ENCODE results near the gene TFDP2.

The TFDP2 gene

GRCh38 chr3:142065344-142065743 is 84.0 kb downstream of the TFDP2 start:
- DNase-seq, result no peak

GRCh38 chr3:142064454-142064853 is 84.9 kb downstream of the TFDP2 start:
- no peak for DNase-seq

GRCh38 chr3:142057331-142057725 is 92.0 kb downstream of the TFDP2 start:
- no peak for DNase-seq

GRCh38 chr3:142056656-142057330 is 92.6 kb downstream of the TFDP2 start:
- DNase-seq, result no peak

GRCh38 chr3:142053835-142054234 is 95.5 kb downstream of the TFDP2 start:
- no peak for DNase-seq

GRCh38 chr3:142053244-142053643 is 96.1 kb downstream of the TFDP2 start:
- no peak for DNase-seq

- DNase-seq, result no peak
These were observed 98.0 kb downstream of the TFDP2 start for GRCh38 chr3:142051351-142051750.

GRCh38 chr3:142047021-142047369 is 102.3 kb downstream of the TFDP2 start:
- no peak for DNase-seq

GRCh38 chr3:142046320-142047020 is 102.9 kb downstream of the TFDP2 start:
- DNase-seq, result no peak

GRCh38 chr3:142040941-142041491 is 108.3 kb downstream of the TFDP2 start:
- no peak for DNase-seq

- DNase-seq, result no peak
These were observed 113.9 kb downstream of the TFDP2 start for GRCh38 chr3:142035308-142035922.

GRCh38 chr3:142033292-142033691 is 116.1 kb downstream of the TFDP2 start:
- no peak for DNase-seq

- no peak for DNase-seq
These were observed 117.8 kb downstream of the TFDP2 start for GRCh38 chr3:142031575-142031974.

GRCh38 chr3:142029791-142030190 is 119.6 kb downstream of the TFDP2 start:
- no peak for DNase-seq

GRCh38 chr3:142029052-142029642 is 120.2 kb downstream of the TFDP2 start:
- no peak for DNase-seq

GRCh38 chr3:142028243-142028777 is 121.0 kb downstream of the TFDP2 start:
- DNase-seq, result no peak

GRCh38 chr3:142027735-142028134 is 121.6 kb downstream of the TFDP2 start:
- no peak for DNase-seq

GRCh38 chr3:142027300-142027699 is 122.0 kb downstream of the TFDP2 start:
- no peak for DNase-seq

GRCh38 chr3:142026333-142026732 is 123.0 kb downstream of the TFDP2 start:
- no peak for DNase-seq

GRCh38 chr3:142022381-142022780 is 127.0 kb downstream of the TFDP2 start:
- no peak for DNase-seq

GRCh38 chr3:142021127-142021526 is 128.2 kb downstream of the TFDP2 start:
- no peak for DNase-seq

GRCh38 chr3:142019794-142020320 is 129.5 kb downstream of the TFDP2 start:
- DNase-seq, result no peak

- no peak for DNase-seq
These were observed 135.4 kb downstream of the TFDP2 start for GRCh38 chr3:142013993-142014392.

Data from activated CD8-positive, alpha-beta memory T cell treated with anti-CD3 and anti-CD28 coated beads, Interleukin-2, amount 50 U/mL, for 48 hours (primary cell).